Measurements from ENCODE around the gene BAG5.

The BAG5 gene

GRCh38 chr14:103547941-103548462 is 14.5 kb downstream of the BAG5 start:
- POLR2A ChIA-PET, result interaction anchor here (1.0 kb wide), 1 partner anchor 20 kb away, joined by 3 read pairs; no protein-coding TSS in a partner anchor
- CTCF ChIA-PET, result interaction anchor here (1.1 to 20.9 kb wide), 6 partner anchors 11 to 157 kb away, joined by 3 to 368 read pairs (median 84); partner anchors contain the start of genes BAG5, CKB, COA8 and TRMT61A
- H3K4me3 ChIP-seq (ENCODE audit: low read depth, low read length), result no peak overlapping the region
- no peak for DNase-seq (ENCODE audit: low read depth, low spot score)
- TF ChIP-seq CTCF (IDR thresholded peaks at IDR 0.05; ENCODE audit: insufficient read depth, low read length, missing control alignments), result no peak

GRCh38 chr14:103547455-103547940 is 15.0 kb downstream of the BAG5 start:
- ChIA-PET CTCF (interaction anchor here (1.1 to 20.9 kb wide), 6 partner anchors 11 to 156 kb away, joined by 3 to 368 read pairs (median 84); partner anchors contain the start of genes BAG5, CKB, COA8 and TRMT61A), POLR2A (interaction anchor here (1.0 kb wide), 1 partner anchor 19 kb away, joined by 3 read pairs; no protein-coding TSS in a partner anchor)
- no peak for DNase-seq (ENCODE audit: low read depth, low spot score)
- TF ChIP-seq CTCF (IDR thresholded peaks at IDR 0.05; ENCODE audit: insufficient read depth, low read length, missing control alignments), result no peak
- H3K4me3 ChIP-seq (ENCODE audit: low read depth, low read length), result no peak overlapping the region

GRCh38 chr14:103546652-103547454 is 15.6 kb downstream of the BAG5 start:
- H3K4me3 ChIP-seq (ENCODE audit: low read depth, low read length), result no peak overlapping the region
- ChIA-PET POLR2A (interaction anchor here (1.0 kb wide), 1 partner anchor 18 kb away, joined by 3 read pairs; no protein-coding TSS in a partner anchor), CTCF (interaction anchor here (0.9 to 20.9 kb wide), 6 partner anchors 10 to 50 kb away, joined by 5 to 368 read pairs (median 84); partner anchors contain the start of genes BAG5, CKB, COA8 and TRMT61A)
- no peak for DNase-seq (ENCODE audit: low read depth, low spot score)
- TF ChIP-seq CTCF (IDR thresholded peaks at IDR 0.05; ENCODE audit: insufficient read depth, low read length, missing control alignments), result peak; percentile 92

GRCh38 chr14:103545915-103546651 is 16.4 kb downstream of the BAG5 start:
- no peak overlapping the region for H3K4me3 ChIP-seq (ENCODE audit: low read depth, low read length)
- DNase-seq (ENCODE audit: low read depth, low spot score), result no peak
- ChIA-PET POLR2A (no interaction called here), CTCF (interaction anchor here (0.9 to 20.9 kb wide), 6 partner anchors 10 to 50 kb away, joined by 5 to 368 read pairs (median 84); partner anchors contain the start of genes BAG5, CKB, COA8 and TRMT61A)
- no peak for TF ChIP-seq CTCF (IDR thresholded peaks at IDR 0.05; ENCODE audit: insufficient read depth, low read length, missing control alignments)

- no peak overlapping the region for H3K4me3 ChIP-seq (ENCODE audit: low read depth, low read length)
- ChIA-PET CTCF (interaction anchor here (5.6 to 20.9 kb wide), 5 partner anchors 6 to 42 kb away, joined by 39 to 368 read pairs (median 89); partner anchors contain the start of genes BAG5, CKB, COA8 and TRMT61A), POLR2A (no interaction called here)
- no peak for DNase-seq (ENCODE audit: low read depth, low spot score)
- no peak for TF ChIP-seq CTCF (IDR thresholded peaks at IDR 0.05; ENCODE audit: insufficient read depth, low read length, missing control alignments)
Observed at GRCh38 chr14:103545219-103545914, 17.1 kb downstream of the BAG5 start.

All from AG04449 (cell line).